HEK293T (cell line): ENCODE measurements around the gene PEAK1.

Experiments used
- ELF4 ChIP-seq: fragments of 450-650 bp; IDR thresholded peaks from 2 replicates; pipeline ENCODE4 v1.6.1; 2017; ENCODE audit warnings: antibody characterized with exemption
- HDGF ChIP-seq: fragments of 450-650 bp; IDR thresholded peaks from 2 replicates; pipeline ENCODE4 v1.6.1; 2017; ENCODE audit warnings: antibody characterized with exemption, borderline replicate concordance
- L3MBTL2 ChIP-seq: fragments of 450-650 bp; conservative IDR thresholded peaks from 2 replicates; pipeline ENCODE4 v1.6.1; 2016; ENCODE audit warnings: mild to moderate bottlenecking
- SP1 ChIP-seq: fragments of 450-650 bp; IDR thresholded peaks from 2 replicates; pipeline ENCODE4 v1.6.1; 2017
- SUZ12 ChIP-seq: fragments of 450-650 bp; IDR thresholded peaks from 2 replicates; pipeline ENCODE4 v1.6.1; 2016; ENCODE audit warnings: mild to moderate bottlenecking
- ZNF384 ChIP-seq: fragments of 450-650 bp; IDR thresholded peaks from 2 replicates; pipeline ENCODE4 v1.6.1; 2016

GRCh38 chr15:77180757-77181156, 239.1 kb downstream of the PEAK1 start:
- TF ChIP-seq L3MBTL2, result no peak
- no peak for TF ChIP-seq SP1
- TF ChIP-seq SUZ12, result no peak
- TF ChIP-seq HDGF, result no peak
- TF ChIP-seq ZNF384, result no peak
- no peak for TF ChIP-seq ELF4
